Mesendoderm (in vitro differentiated cells): ENCODE data around the gene ZBTB18.

Source experiments
- DNase-seq: peaks from one replicate; pipeline ENCODE4 v3.0.0; 2013
- H2AK5ac ChIP-seq: 2 replicates; pipeline ENCODE4 v1.6.1; 2013; ENCODE audit warnings: low read length, inconsistent platforms
- H2BK120ac ChIP-seq: 2 replicates; pipeline ENCODE4 v1.6.1; 2013; ENCODE audit warnings: low read depth, mild to moderate bottlenecking, low read length, moderate library complexity, mixed read lengths
- H2BK15ac ChIP-seq: replicated peaks from 2 replicates; pipeline ENCODE4 v1.6.1; 2013; ENCODE audit warnings: low read depth, mild to moderate bottlenecking, moderate library complexity
- H2BK5ac ChIP-seq: 2 replicates; pipeline ENCODE4 v1.6.1; 2013; ENCODE audit warnings: low read length, inconsistent platforms
- H3K18ac ChIP-seq: 2 replicates; pipeline ENCODE4 v1.6.1; 2013; ENCODE audit warnings: mild to moderate bottlenecking, low read length, mixed read lengths
- H3K23ac ChIP-seq: one replicate; pipeline ENCODE4 v1.6.1; 2013; ENCODE audit warnings: low read length
- H3K27ac ChIP-seq: 2 replicates; pipeline ENCODE4 v1.5.1; 2013; ENCODE audit warnings: low read depth, mild to moderate bottlenecking, inconsistent platforms, low read length, moderate library complexity
- H3K27me3 ChIP-seq: 2 replicates; pipeline ENCODE4 v1.6.1; 2013; ENCODE audit warnings: low read length, control low read depth, mild to moderate bottlenecking, inconsistent platforms; ENCODE audit not compliant: insufficient read depth, poor library complexity
- H3K36me3 ChIP-seq: 2 replicates; pipeline ENCODE4 v1.6.1; 2013; ENCODE audit warnings: low read length, inconsistent platforms; ENCODE audit not compliant: control insufficient read depth, insufficient read depth
- H3K4ac ChIP-seq: one replicate; pipeline ENCODE4 v1.6.1; 2013; ENCODE audit warnings: low read depth, mild to moderate bottlenecking, low read length, moderate library complexity
- H3K4me1 ChIP-seq: 2 replicates; pipeline ENCODE4 v1.6.1; 2013; ENCODE audit warnings: low read depth, low read length, inconsistent platforms; ENCODE audit not compliant: control insufficient read depth
- H3K4me2 ChIP-seq: 2 replicates; pipeline ENCODE4 v1.6.1; 2013; ENCODE audit warnings: low read length
- H3K4me3 ChIP-seq: 2 replicates; pipeline ENCODE4 v1.5.1; 2013; ENCODE audit warnings: mild to moderate bottlenecking, low read length
- H3K56ac ChIP-seq: one replicate; pipeline ENCODE4 v1.6.1; 2013; ENCODE audit warnings: low read length
- H3K79me1 ChIP-seq: 2 replicates; pipeline ENCODE4 v1.6.1; 2013; ENCODE audit warnings: low read length, inconsistent platforms
- H3K79me2 ChIP-seq: 2 replicates; pipeline ENCODE4 v1.6.1; 2013; ENCODE audit warnings: mild to moderate bottlenecking, low read length; ENCODE audit not compliant: control insufficient read depth, insufficient read depth
- H3K9ac ChIP-seq: 2 replicates; pipeline ENCODE4 v1.6.1; 2013; ENCODE audit warnings: low read length, inconsistent platforms
- H4K5ac ChIP-seq: one replicate; pipeline ENCODE4 v1.6.1; 2013; ENCODE audit warnings: low read length
- H4K8ac ChIP-seq: one replicate; pipeline ENCODE4 v1.6.1; 2013; ENCODE audit warnings: low read depth, mild to moderate bottlenecking, control low read depth, low read length, moderate library complexity
- WGBS: extraction: QIAGEN DNeasy Blood & Tissue Kit; methylation state at CpG from one replicate; pipeline ENCODE4 v1.1.7; 2013; ENCODE audit warnings: low lambda C conversion rate, missing lambda C conversion rate; ENCODE audit not compliant: insufficient coverage; ENCODE audit errors: extremely low coverage; 5-methylcytosine and 5-hydroxymethylcytosine counted together

The ZBTB18 gene

DNA sequence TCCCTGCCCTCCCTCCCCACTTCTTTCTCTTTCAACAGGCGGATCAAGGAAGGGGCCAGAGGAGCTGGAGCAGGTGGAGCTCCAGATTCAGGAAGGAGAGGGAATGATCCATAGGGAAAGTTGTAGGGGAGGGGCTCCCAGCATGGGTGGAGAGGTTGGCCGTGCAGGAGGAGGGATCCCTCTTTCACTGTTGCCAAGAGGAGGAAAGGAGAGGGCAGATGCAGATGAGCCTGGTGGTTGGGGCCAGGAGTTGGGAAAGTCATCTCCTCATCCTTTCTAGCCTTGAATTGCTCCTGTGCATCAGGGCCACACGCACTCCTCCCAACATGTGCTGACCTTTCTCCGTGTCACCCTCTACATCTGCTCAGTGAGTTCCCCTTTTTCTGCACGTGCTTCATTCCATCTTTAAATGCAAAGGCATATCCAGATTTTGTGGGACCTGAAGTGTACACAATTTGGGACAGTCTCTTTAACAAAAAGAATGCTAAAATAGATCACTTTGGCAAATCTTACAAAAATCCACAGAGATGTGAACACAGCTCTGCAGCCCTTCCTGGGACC, 32.4 kb downstream of the ZBTB18 start:
- Histone ChIP-seq H3K18ac (no peak overlapping the region), H2BK120ac (no peak overlapping the region), H3K4me3 (no peak overlapping the region), H2BK15ac (no peak overlapping the region), H3K27ac (no peak overlapping the region), H3K36me3 (no peaks in the 10 kb centered on the region), H3K79me2 (no peaks in the 10 kb centered on the region), H3K4me1 (no peaks in the 10 kb centered on the region), H2AK5ac (no peak overlapping the region), H4K8ac (no peak overlapping the region), H4K5ac (no peak overlapping the region), H3K23ac (no peak overlapping the region), H3K4me2 (no peak overlapping the region), H3K79me1 (no peaks in the 10 kb centered on the region), H3K9ac (no peak overlapping the region), H3K4ac (no peak overlapping the region), H2BK5ac (no peak overlapping the region), H3K27me3 (no peaks in the 10 kb centered on the region), H3K56ac (no peak overlapping the region)
- WGBS = no CpG with 5 or more reads among the region's 5 CpGs
- DNase-seq = no peak

DNA sequence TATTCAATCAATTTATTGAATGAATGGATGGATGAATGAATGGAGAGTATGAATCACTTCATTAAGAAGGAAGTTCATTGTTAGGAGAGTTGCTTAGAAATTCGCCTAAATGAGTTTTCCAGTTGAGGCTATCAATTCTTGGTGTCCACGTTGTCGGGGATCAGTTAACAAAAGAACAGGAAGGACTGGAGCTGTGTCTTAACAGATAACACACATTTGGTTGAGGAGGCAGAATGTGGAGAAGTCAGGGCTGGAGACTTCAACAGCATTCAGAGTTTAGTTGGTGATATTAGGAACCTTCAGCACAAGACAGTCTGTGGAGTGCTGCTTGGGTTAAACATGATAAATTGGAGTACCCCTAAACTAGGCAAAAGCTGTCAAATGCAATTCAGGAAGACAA, 33.7 kb downstream of the ZBTB18 start:
- no peak overlapping the region for H4K5ac ChIP-seq
- no peak overlapping the region for H3K4ac ChIP-seq
- H2AK5ac ChIP-seq = no peak overlapping the region
- no peaks in the 10 kb centered on the region for H3K4me1 ChIP-seq
- H3K9ac ChIP-seq = no peak overlapping the region
- H3K36me3 ChIP-seq = no peaks in the 10 kb centered on the region
- no peak overlapping the region for H3K56ac ChIP-seq
- no CpG with 5 or more reads among the region's 3 CpGs for WGBS
- no peaks in the 10 kb centered on the region for H3K79me2 ChIP-seq
- H4K8ac ChIP-seq = no peak overlapping the region
- H3K23ac ChIP-seq = no peak overlapping the region
- H3K27ac ChIP-seq = no peak overlapping the region
- peak; percentile 77 for DNase-seq
- no peaks in the 10 kb centered on the region for H3K27me3 ChIP-seq
- H2BK120ac ChIP-seq = no peak overlapping the region
- no peak overlapping the region for H2BK15ac ChIP-seq
- no peak overlapping the region for H2BK5ac ChIP-seq
- no peak overlapping the region for H3K4me2 ChIP-seq
- H3K18ac ChIP-seq = no peak overlapping the region
- H3K4me3 ChIP-seq = no peak overlapping the region
- no peaks in the 10 kb centered on the region for H3K79me1 ChIP-seq

DNA sequence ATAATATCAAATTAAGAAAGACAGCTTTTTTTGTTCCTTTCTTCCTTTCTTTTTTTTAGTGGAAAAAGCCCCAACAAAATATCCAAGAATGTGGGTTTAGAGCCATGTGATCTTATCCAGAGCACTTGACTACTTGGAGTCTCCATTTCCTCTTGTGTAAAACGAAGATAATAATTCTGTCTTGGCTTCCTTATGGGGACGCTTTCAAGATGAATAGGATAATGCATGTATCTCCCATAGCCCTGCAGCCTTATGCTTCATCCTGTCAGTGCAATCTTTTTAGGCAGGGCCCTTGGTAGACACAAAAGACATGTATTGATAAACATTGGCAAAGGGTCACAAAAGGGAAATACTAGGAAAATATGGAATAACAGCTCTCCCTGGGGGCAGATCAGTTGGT, 34.8 kb downstream of the ZBTB18 start:
- DNase-seq = no peak
- Histone ChIP-seq H3K23ac (no peak overlapping the region), H3K4me2 (no peak overlapping the region), H3K27me3 (no peaks in the 10 kb centered on the region), H4K8ac (no peak overlapping the region), H3K36me3 (no peaks in the 10 kb centered on the region), H2BK120ac (no peak overlapping the region), H4K5ac (no peak overlapping the region), H2BK5ac (no peak overlapping the region), H3K4me3 (no peak overlapping the region), H2AK5ac (no peak overlapping the region), H3K27ac (no peak overlapping the region), H3K18ac (no peak overlapping the region), H3K9ac (no peak overlapping the region), H3K56ac (no peak overlapping the region), H2BK15ac (no peak overlapping the region), H3K79me1 (no peaks in the 10 kb centered on the region), H3K4ac (no peak overlapping the region), H3K79me2 (no peaks in the 10 kb centered on the region), H3K4me1 (no peaks in the 10 kb centered on the region)
- WGBS = no CpG with 5 or more reads among the region's 2 CpGs

DNA sequence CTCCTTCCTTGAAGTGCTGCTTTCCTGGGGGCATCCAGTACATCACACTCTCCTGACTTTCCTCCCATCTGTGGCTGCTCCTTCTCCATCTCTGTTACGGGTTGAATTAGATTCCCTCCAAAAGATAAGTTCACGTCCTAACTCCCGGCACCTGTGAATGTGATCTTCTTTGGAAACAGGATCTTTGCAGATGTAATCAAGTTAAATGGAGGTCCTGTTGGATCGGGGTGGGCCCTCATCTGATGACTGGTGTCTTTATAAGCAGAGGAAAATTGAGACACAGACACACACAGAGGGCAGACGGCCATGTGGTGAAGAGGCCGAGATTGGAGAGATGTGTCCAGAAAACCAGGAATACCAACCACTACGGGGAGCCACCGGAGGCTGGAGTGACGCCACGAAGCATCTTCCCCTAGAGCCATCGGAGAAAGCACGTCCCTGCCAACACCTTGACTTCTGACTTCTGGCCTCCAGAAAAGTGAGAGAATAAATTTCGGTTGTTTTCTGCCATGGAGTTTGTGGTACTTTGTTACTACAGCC, 36.0 kb downstream of the ZBTB18 start:
- no peaks in the 10 kb centered on the region for H3K27me3 ChIP-seq
- no peak overlapping the region for H3K18ac ChIP-seq
- no peak overlapping the region for H3K4me3 ChIP-seq
- H2BK15ac ChIP-seq = no peak overlapping the region
- H3K4ac ChIP-seq = no peak overlapping the region
- WGBS = no CpG with 5 or more reads among the region's 13 CpGs
- no peaks in the 10 kb centered on the region for H3K79me2 ChIP-seq
- H4K5ac ChIP-seq = no peak overlapping the region
- no peak overlapping the region for H3K4me2 ChIP-seq
- H2BK120ac ChIP-seq = no peak overlapping the region
- H3K79me1 ChIP-seq = no peaks in the 10 kb centered on the region
- H3K56ac ChIP-seq = no peak overlapping the region
- no peak overlapping the region for H3K27ac ChIP-seq
- no peaks in the 10 kb centered on the region for H3K4me1 ChIP-seq
- DNase-seq = no peak
- H3K23ac ChIP-seq = no peak overlapping the region
- H4K8ac ChIP-seq = no peak overlapping the region
- H2AK5ac ChIP-seq = peak overlapping the region; percentile 60
- H3K36me3 ChIP-seq = no peaks in the 10 kb centered on the region
- no peak overlapping the region for H3K9ac ChIP-seq
- no peak overlapping the region for H2BK5ac ChIP-seq

DNA sequence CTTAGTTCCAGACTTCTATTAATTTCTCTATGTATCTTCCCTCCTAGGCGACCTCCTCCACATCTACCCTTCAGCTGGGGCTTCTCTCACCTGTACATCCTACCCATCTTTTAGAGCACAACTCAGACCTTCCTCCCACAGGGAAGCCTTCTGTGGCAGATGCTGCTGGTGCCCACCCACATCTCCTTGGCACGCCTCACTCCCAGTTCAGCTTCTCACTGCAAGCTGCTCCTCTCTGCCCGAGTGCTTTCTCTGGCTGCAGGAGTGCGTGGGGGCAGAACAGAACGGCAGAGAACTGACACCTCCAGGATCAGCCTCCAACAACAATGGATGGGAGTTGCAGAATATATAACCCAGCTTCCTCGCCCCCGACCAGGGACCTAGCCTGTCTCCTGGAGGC, 36.5 kb downstream of the ZBTB18 start:
- Histone ChIP-seq H3K4me3 (no peak overlapping the region), H4K8ac (no peak overlapping the region), H3K79me2 (no peaks in the 10 kb centered on the region), H3K4me2 (no peak overlapping the region), H3K18ac (no peak overlapping the region), H3K4me1 (no peaks in the 10 kb centered on the region), H2BK15ac (no peak overlapping the region), H3K27me3 (no peaks in the 10 kb centered on the region), H2BK120ac (no peak overlapping the region), H3K27ac (no peak overlapping the region), H2AK5ac (peak overlapping the region; percentile 60), H3K36me3 (no peaks in the 10 kb centered on the region), H3K4ac (no peak overlapping the region), H2BK5ac (no peak overlapping the region), H3K56ac (peak overlapping the region; percentile 44), H3K23ac (no peak overlapping the region), H3K9ac (no peak overlapping the region), H4K5ac (no peak overlapping the region), H3K79me1 (no peaks in the 10 kb centered on the region)
- WGBS = no CpG with 5 or more reads among the region's 7 CpGs
- DNase-seq = no peak

DNA sequence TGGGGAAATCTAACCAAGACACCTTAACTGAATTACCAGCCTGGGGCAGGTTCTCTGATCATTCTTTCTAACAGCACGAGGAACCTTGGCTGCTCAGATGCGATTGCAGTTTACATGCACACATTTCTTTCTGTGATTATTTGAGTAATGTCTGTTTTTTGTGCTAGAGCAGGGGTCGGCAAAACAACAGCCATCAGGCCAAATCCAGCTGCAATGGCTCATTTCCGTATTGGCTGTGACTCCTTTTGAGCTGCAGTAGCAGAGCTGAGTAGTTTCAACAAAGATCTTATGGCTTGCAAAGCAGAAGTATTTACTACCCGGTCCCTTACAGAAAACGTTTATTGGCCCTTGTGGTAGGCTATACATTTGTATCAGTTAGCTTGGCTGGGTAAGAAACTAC, 37.1 kb downstream of the ZBTB18 start:
- Histone ChIP-seq H3K79me1 (no peaks in the 10 kb centered on the region), H3K56ac (no peak overlapping the region), H2AK5ac (no peak overlapping the region), H3K27me3 (no peaks in the 10 kb centered on the region), H3K36me3 (no peaks in the 10 kb centered on the region), H3K18ac (no peak overlapping the region), H3K4ac (no peak overlapping the region), H4K8ac (no peak overlapping the region), H3K4me2 (no peak overlapping the region), H3K4me3 (no peak overlapping the region), H3K27ac (no peak overlapping the region), H2BK15ac (no peak overlapping the region), H3K79me2 (no peaks in the 10 kb centered on the region), H2BK5ac (no peak overlapping the region), H3K9ac (no peak overlapping the region), H4K5ac (no peak overlapping the region), H2BK120ac (no peak overlapping the region), H3K4me1 (no peaks in the 10 kb centered on the region), H3K23ac (no peak overlapping the region)
- no CpG with 5 or more reads among the region's 6 CpGs for WGBS
- DNase-seq = no peak
